OCI-LY7 (cell line): ENCODE data around the gene VAPB. TPM values are rescaled to one million over a fixed set of nuclear protein-coding genes. Genes with fewer than 3 reads are reported as not detected.
"Not testable (repeated sequence)": the region's sequence is repeated elsewhere in the genome, so short reads cannot be mapped to it uniquely, and the experiment has no call there.

Experiments used
- BruUV-seq: library from RNA; stranded (reverse); fragments of 400-500 nt; replicated peaks from 2 replicates; lab custom pipeline; 2021; lab: Mats Ljungman, UMichigan
- CTCF ChIA-PET: fragments of 300-600 bp; sonication (Branson Sonifier 250); formaldehyde crosslinking; loops from one replicate; lab custom pipeline; 2022; ENCODE audit warnings: antibody characterized with exemption; ENCODE audit not compliant: unreplicated experiment; lab: Charles Lee
- POLR2A ChIA-PET: fragments of 300-600 bp; sonication (Branson Sonifier 250); formaldehyde crosslinking; loops from one replicate; lab custom pipeline; 2022; ENCODE audit warnings: antibody characterized with exemption; lab: Charles Lee
- DNase-seq: peaks from one replicate; pipeline ENCODE4 v3.0.0-alpha.2; 2015; ENCODE audit warnings: low spot score
- H2AFZ ChIP-seq: fragments of 200-600 bp; sonication (generic), shearing (Covaris generic); 2 replicates; pipeline ENCODE4 v1.6.1; 2014; ENCODE audit warnings: mild to moderate bottlenecking, antibody characterized with exemption, low read length, moderate library complexity
- H3K27ac ChIP-seq: fragments of 200-600 bp; sonication (generic); 2 replicates; pipeline ENCODE4 v1.5.1; 2014; ENCODE audit warnings: mixed run types, low read depth, mild to moderate bottlenecking, moderate library complexity, low read length, inconsistent platforms; ENCODE audit not compliant: poor library complexity, severe bottlenecking
- H3K36me3 ChIP-seq: fragments of 200-600 bp; sonication (generic); 2 replicates; pipeline ENCODE4 v1.6.1; 2014; ENCODE audit warnings: mild to moderate bottlenecking, antibody characterized with exemption, low read length, moderate library complexity, mixed read lengths; ENCODE audit not compliant: insufficient read depth
- H3K4me1 ChIP-seq: fragments of 200-600 bp; sonication (generic); 2 replicates; pipeline ENCODE4 v1.5.1; 2014; ENCODE audit warnings: mild to moderate bottlenecking, low read length; ENCODE audit not compliant: insufficient read depth, poor library complexity, severe bottlenecking
- H3K4me2 ChIP-seq: fragments of 200-600 bp; sonication (generic); 2 replicates; pipeline ENCODE4 v1.6.1; 2014; ENCODE audit warnings: mild to moderate bottlenecking, low read length
- H3K4me3 ChIP-seq: fragments of 200-600 bp; sonication (generic); 2 replicates; pipeline ENCODE4 v1.5.1; 2014; ENCODE audit warnings: mild to moderate bottlenecking, low read depth, low read length; ENCODE audit not compliant: poor library complexity, severe bottlenecking
- H3K79me2 ChIP-seq: fragments of 200-600 bp; sonication (generic); 2 replicates; pipeline ENCODE4 v1.6.1; 2016; ENCODE audit warnings: low read depth, mild to moderate bottlenecking, low read length, moderate library complexity, mixed read lengths; ENCODE audit not compliant: insufficient read depth
- H3K9me2 ChIP-seq: fragments of 200-600 bp; sonication (generic); 2 replicates; pipeline ENCODE4 v1.6.1; 2016; ENCODE audit warnings: mild to moderate bottlenecking, low read length, mixed read lengths; ENCODE audit not compliant: insufficient read depth
- H3K9me3 ChIP-seq: fragments of 200-600 bp; sonication (generic); 2 replicates; pipeline ENCODE4 v1.6.1; 2014; ENCODE audit warnings: mild to moderate bottlenecking, mixed run types, low read length, mixed read lengths
- H4K20me1 ChIP-seq: fragments of 200-600 bp; sonication (generic); 2 replicates; pipeline ENCODE4 v1.6.1; 2014; ENCODE audit warnings: mild to moderate bottlenecking, antibody characterized with exemption, low read length, moderate library complexity, mixed read lengths; ENCODE audit not compliant: insufficient read depth
- EZH2phosphoT487 ChIP-seq: fragments of 200-600 bp; sonication (generic); IDR thresholded peaks from 2 replicates; pipeline ENCODE4 v1.6.1; 2018; ENCODE audit warnings: low read depth, borderline replicate concordance, mild to moderate bottlenecking, mixed run types, antibody characterized with exemption, low read length, moderate library complexity, mixed read lengths
- intact Hi-C: fragments of 100-400 bp; cut with micrococcal nuclease; formaldehyde crosslinking; loops from one replicate; pipeline ENCODE4 v1.10.0; 2022; ENCODE audit not compliant: unreplicated experiment
- total RNA-seq, 2 experiments: library from RNA; depleted of rRNA in 1 of 2; stranded (reverse); fragments of >200 nt in 1 of 2; shearing (Covaris generic) in 1 of 2; gene quantifications; 2 replicates each; pipeline ENCODE4 v1.2.3, GENCODE V29; 2014 to 2022
- TF ChIP-seq, protein P1 (sequence below): fragments of 200-600 bp; sonication (generic); conservative IDR thresholded peaks from 2 replicates; pipeline ENCODE4 v1.5.1; 2014; ENCODE audit warnings: mild to moderate bottlenecking, antibody characterized with exemption, low read length, moderate library complexity, mixed read lengths

VAPB gene
- total RNA-seq, 2 experiments from 2014 or later, result 13.3 to 43.2 TPM

DNA sequence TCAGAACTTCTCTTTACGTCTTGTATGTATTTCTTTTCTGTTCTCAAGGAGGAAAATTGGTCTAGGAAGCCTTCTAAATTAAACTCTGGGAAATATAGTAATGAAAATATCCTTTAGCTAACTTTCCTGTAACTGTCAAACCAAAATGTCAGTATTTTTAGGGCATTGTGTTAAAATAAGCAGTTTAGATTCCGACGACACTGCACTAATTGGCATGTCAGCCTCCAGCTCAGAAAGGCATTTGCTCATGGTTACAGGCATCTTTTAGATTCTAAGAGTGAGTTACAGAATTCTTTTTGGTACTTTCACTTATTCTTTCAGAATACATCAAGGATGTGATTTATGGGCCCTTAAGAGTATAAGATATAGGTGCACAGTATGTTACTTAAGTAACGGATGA is 26.1 kb upstream of the VAPB start:
- Histone ChIP-seq H3K4me3 (no peak overlapping the region), H3K9me3 (no peaks in the 10 kb centered on the region), H3K4me2 (no peak overlapping the region), H3K27ac (no peak overlapping the region), H2AFZ (no peak overlapping the region), H4K20me1 (no peaks in the 10 kb centered on the region), H3K36me3 (peaks cover 33% of the 10 kb centered on the region), H3K9me2 (no peaks in the 10 kb centered on the region), H3K79me2 (no peaks in the 10 kb centered on the region), H3K4me1 (no peaks in the 10 kb centered on the region)
- TF ChIP-seq, protein P1, sequence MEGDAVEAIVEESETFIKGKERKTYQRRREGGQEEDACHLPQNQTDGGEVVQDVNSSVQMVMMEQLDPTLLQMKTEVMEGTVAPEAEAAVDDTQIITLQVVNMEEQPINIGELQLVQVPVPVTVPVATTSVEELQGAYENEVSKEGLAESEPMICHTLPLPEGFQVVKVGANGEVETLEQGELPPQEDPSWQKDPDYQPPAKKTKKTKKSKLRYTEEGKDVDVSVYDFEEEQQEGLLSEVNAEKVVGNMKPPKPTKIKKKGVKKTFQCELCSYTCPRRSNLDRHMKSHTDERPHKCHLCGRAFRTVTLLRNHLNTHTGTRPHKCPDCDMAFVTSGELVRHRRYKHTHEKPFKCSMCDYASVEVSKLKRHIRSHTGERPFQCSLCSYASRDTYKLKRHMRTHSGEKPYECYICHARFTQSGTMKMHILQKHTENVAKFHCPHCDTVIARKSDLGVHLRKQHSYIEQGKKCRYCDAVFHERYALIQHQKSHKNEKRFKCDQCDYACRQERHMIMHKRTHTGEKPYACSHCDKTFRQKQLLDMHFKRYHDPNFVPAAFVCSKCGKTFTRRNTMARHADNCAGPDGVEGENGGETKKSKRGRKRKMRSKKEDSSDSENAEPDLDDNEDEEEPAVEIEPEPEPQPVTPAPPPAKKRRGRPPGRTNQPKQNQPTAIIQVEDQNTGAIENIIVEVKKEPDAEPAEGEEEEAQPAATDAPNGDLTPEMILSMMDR, result no peak
- no peak for TF ChIP-seq EZH2phosphoT487
- BruUV-seq, result no TSS peak
- DNase-seq, result no peak
- ChIA-PET CTCF (no interaction called here), POLR2A (no interaction called here)
- intact Hi-C loops, result no loop called here

DNA sequence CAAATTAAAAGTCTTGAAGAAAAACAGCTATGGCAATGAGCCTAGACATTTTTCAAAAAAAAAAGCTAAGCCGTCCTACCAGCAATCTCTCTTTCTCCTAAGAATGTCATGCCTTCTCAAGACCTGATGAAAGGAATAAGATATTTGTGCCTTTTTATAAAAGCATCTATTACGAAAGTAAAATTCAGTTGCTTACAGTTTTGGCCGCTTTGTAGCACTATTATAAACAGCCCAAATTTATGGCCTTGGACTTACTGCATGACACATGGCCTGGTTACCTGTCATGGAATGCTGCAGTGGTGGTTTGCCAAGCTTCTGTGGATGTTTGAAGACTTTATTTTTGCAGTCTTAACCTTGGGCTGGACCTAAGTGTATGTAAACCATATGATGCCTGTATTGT is 22.2 kb upstream of the VAPB start:
- Histone ChIP-seq H3K4me3 (no peak overlapping the region), H3K9me3 (no peaks in the 10 kb centered on the region), H3K79me2 (no peaks in the 10 kb centered on the region), H4K20me1 (no peaks in the 10 kb centered on the region), H3K36me3 (peaks cover 13% of the 10 kb centered on the region; the same call in 1 of the 2 replicates), H2AFZ (no peak overlapping the region), H3K4me2 (no peak overlapping the region), H3K9me2 (no peaks in the 10 kb centered on the region), H3K27ac (no peak overlapping the region), H3K4me1 (no peaks in the 10 kb centered on the region)
- CTCF ChIA-PET, result no interaction called here
- DNase-seq, result no peak
- no TSS peak for BruUV-seq
- TF ChIP-seq EZH2phosphoT487, result no peak
- TF ChIP-seq, protein P1, result no peak
- POLR2A ChIA-PET, result interaction anchor here (0.6 kb wide), 1 partner anchor 32 kb away, joined by 3 read pairs; no protein-coding TSS in a partner anchor
- intact Hi-C loops, result no loop called here

GRCh38 chr20:58372806-58373205 is 16.2 kb upstream of the VAPB start:
- ChIA-PET POLR2A (no interaction called here), CTCF (no interaction called here)

DNA sequence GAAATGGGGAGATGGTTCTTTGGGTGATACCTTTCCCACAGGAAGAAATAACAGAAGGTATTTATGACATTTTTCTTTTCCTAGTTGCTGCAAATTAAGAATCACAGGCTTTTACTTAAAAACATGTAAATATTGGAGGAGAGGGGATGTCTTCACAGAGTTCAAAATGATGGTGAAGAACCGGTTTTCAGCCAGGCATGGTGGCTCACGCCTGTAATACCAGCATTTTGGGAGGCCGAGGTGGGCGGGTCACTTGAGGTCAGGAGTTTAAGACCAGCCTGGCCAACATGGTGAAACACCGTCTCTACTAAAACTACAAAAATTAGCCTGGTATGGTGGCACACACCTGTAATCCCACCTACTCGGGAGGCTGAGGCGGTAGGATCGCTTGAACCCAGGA is 15.7 kb upstream of the VAPB start:
- BruUV-seq, H3K9me2 ChIP-seq, H3K4me3 ChIP-seq, H3K27ac ChIP-seq, CTCF ChIA-PET, H3K36me3 ChIP-seq, H3K4me1 ChIP-seq, H4K20me1 ChIP-seq, H2AFZ ChIP-seq, intact Hi-C loops, DNase-seq, H3K79me2 ChIP-seq, H3K9me3 ChIP-seq, H3K4me2 ChIP-seq: not testable (repeated sequence)
- POLR2A ChIA-PET, result interaction anchor here (1.3 kb wide), 1 partner anchor 15 kb away, joined by 5 read pairs; no protein-coding TSS in a partner anchor

More at GRCh38 chr20:58372806-58373205, 16.2 kb upstream of the VAPB start:
- Histone ChIP-seq H3K9me2 (no peaks in the 10 kb centered on the region), H3K4me3 (no peak overlapping the region), H2AFZ (no peak overlapping the region), H3K36me3 (no peaks in the 10 kb centered on the region), H3K4me2 (no peak overlapping the region), H3K27ac (no peak overlapping the region), H4K20me1 (no peaks in the 10 kb centered on the region), H3K79me2 (no peaks in the 10 kb centered on the region), H3K4me1 (no peaks in the 10 kb centered on the region), H3K9me3 (no peaks in the 10 kb centered on the region)
- no peak for TF ChIP-seq EZH2phosphoT487
- TF ChIP-seq, protein P1, result no peak
- DNase-seq, result no peak
- intact Hi-C loops, result no loop called here
- BruUV-seq, result no TSS peak
